T-helper 2 cell treated with Interferon-gamma antibody and Interleukin-4, amounts not matched to agents 100 ng/mL and 5 ng/mL, for 36 hours (primary cell): ENCODE data around the gene NAT8L. TPM values are rescaled to one million over a fixed set of nuclear protein-coding genes. Genes with fewer than 3 reads are reported as not detected.
"Not testable (repeated sequence)": the region's sequence is repeated elsewhere in the genome, so short reads cannot be mapped to it uniquely, and the experiment has no call there.

Experiments used
- intact Hi-C: fragments of 100-400 bp; cut with micrococcal nuclease; formaldehyde crosslinking; loops from one replicate; pipeline ENCODE4 v1.15.1; 2023
- total RNA-seq: library from RNA; stranded (reverse); gene quantifications from 2 replicates; pipeline ENCODE4 v1.2.3, GENCODE V29; 2022

NAT8L gene
- 1.8 and 2.0 TPM in 2 replicates for total RNA-seq

DNA sequence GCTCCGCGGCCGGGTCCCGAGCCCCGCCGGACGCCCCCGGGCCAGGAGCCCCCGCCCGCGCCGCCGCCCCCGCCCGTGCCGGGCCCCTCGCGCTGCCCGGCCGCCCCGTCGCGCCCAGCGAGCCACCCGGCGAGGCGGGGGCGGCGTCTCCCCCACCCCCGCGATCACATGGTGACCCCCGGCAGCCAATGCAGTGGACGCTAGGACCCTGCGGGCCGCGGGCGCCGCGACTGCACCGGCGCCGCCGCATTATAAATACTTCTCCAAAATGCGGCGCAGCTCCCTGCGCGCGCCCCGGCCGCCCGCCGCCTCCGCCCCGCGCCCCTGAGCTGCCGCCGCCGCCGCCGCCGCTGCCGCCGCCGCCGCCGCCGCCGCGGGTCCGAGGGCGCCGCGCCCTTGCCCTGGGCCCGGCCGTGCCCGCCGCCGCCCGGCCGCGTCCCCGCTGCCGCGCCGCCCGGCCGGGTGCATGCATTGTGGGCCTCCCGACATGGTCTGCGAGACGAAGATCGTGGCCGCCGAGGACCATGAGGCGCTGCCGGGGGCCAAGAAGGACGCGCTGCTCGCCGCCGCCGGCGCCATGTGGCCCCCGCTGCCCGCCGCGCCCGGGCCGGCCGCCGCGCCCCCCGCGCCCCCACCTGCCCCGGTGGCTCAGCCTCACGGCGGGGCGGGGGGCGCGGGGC, at the start of gene NAT8L:
TSS of gene NAT8L (plus strand) at position 282 of the 680 bp plus-strand sequence. CDS start at position 467, 185 bp downstream.
- intact Hi-C loops: no loop called here

GRCh38 chr4:2009651-2010233, 49.4 kb upstream of the NAT8L start:
- intact Hi-C loops: loop anchor here (1.0 to 10.0 kb wide), 6 partner anchors 32 to 253 kb away; partner anchors contain the start of genes HAUS3, LETM1, MXD4 and POLN

GRCh38 chr4:2011583-2011982, 47.5 kb upstream of the NAT8L start:
- intact Hi-C loops: no loop called here

DNA sequence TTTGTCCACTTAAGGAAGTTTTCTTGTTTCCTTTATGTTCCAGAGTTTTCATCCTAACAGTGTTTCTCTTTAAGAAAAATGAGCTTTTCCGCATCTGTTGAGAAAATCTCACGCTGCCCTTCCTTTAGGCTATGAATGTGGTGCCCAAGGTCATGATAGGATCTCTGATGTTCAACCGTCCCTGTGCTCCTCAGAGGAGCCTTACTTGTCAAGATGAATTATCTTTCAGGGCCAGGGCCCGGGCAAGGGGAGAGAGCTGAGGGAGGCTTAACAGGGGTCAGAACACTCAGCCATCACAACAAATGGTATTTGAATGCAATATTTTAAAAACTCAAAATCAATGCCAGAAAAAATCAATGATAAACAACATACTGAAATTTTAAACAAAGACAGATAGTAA, 44.1 kb upstream of the NAT8L start:
- intact Hi-C loops: no loop called here

DNA sequence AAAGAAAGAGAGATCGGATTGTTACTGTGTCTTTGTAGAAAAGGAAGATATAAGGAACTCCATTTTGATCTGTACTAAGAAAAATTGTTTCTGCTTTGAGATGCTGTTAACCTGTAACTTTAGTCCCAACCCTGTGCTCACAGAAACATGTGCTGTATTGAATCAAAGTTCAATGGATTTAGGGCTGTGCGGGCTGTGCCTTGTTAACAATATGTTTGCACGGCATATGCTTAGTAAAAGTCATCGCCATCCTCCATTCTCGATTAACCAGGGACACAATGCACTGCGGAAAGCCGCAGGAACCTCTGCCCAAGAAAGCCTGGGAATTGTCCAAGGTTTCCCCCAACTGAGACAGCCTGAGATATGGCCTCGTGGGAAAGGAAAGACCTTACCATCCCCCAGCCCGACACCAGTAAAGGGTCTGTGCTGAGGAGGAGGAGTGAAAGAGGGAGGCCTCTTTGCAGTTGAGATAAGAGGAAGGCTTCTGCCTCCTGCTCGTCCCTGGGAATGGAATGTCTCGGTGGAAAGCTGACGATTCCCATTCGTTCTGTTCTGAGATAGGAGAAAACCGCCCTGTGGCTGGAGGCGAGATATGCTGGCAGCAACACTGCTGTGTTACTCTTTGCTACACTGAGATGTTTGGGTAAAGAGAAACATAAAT, 37.6 kb upstream of the NAT8L start:
- intact Hi-C loops: not testable (repeated sequence)

- intact Hi-C loops: no loop called here
Measured at GRCh38 chr4:2024683-2025082, 34.4 kb upstream of the NAT8L start.

GRCh38 chr4:2025817-2026216, 33.3 kb upstream of the NAT8L start:
- intact Hi-C loops: no loop called here

- intact Hi-C loops: not testable (repeated sequence)
Measured at GRCh38 chr4:2027120-2027519, 32.0 kb upstream of the NAT8L start.

DNA sequence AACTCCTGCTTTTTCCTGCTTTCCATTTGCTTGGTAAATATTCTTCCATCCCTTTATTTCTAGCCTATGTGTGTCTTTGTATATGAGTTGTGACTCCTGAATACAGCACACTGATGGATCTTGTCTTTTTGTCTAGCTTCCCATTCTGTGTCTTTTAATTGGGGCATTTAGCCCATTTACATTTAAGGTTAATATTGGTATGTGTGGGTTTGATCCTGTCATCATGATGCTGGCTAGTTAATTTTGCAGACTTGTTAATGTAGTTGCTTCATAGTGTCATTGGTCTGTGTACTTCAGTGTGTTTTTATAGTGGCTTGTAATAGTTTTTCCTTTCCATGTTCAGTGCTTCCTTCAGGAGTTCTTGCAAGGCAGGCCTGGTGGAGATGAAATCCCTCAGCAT, 28.0 kb upstream of the NAT8L start:
- intact Hi-C loops: not testable (repeated sequence)

DNA sequence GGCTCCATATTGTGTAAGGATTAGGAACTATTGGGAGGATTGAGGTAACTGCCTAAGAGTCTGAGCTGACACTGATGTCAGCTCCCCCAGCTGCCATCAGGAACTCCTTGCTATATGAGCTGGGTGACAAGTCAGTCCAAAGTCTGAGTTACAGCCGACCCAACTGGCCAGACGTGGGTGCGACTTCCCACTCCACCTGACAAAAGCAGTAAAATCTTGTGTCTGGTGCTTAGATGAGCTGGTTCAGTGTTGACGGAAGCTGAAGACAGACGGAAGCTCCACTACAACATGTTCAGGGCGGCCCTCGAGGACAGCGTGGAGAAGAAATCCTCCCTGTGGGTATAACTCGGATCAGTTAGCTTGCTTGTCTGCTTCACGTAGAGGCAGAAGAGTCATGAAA, 22.8 kb upstream of the NAT8L start:
- intact Hi-C loops: no loop called here

GRCh38 chr4:2036866-2037265, 22.3 kb upstream of the NAT8L start:
- intact Hi-C loops: no loop called here

GRCh38 chr4:2040391-2041238, 18.5 kb upstream of the NAT8L start:
- intact Hi-C loops: loop anchor here (1.0 to 10.0 kb wide), 2 partner anchors 31 to 134 kb away; no protein-coding TSS in a partner anchor

GRCh38 chr4:2041239-2042130, 17.6 kb upstream of the NAT8L start:
- intact Hi-C loops: loop anchor here (1.0 to 10.0 kb wide), 2 partner anchors 32 to 133 kb away; no protein-coding TSS in a partner anchor

DNA sequence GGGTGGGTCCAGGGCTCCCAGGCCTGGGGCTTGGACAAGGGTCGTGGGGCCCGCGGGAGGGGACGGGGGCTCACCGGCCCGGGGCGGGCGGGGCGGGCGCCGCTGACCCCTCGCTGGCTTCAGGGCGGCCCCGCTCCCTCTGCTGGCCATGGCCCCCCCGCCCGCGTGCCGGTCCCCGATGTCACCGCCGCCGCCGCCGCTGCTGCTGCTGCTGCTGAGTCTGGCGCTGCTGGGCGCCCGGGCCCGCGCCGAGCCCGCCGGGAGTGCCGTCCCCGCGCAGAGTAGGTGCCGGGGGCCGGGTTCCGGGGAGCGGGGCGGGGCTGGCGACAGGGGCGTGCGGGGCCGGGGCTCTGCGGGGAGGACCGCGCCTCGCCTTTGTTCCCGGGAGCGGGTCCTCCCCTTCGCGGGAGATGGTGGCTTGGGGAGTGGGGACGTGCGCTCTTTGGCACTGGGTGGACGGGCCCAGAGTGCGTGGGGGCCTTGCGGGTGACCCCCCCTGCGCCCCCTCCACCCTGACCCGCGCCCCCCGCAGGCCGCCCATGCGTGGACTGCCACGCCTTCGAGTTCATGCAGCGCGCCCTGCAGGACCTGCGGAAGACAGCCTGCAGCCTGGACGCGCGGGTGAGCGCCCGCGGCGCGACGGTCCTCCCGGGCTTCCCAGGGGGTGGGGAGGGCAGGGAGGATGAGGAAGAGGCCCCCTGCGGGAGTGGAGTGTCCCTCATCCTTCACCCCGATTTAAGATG, 16.8 kb upstream of the NAT8L start:
- intact Hi-C loops: loop anchor here (10.0 kb wide), 1 partner anchor 132 kb away; no protein-coding TSS in a partner anchor

DNA sequence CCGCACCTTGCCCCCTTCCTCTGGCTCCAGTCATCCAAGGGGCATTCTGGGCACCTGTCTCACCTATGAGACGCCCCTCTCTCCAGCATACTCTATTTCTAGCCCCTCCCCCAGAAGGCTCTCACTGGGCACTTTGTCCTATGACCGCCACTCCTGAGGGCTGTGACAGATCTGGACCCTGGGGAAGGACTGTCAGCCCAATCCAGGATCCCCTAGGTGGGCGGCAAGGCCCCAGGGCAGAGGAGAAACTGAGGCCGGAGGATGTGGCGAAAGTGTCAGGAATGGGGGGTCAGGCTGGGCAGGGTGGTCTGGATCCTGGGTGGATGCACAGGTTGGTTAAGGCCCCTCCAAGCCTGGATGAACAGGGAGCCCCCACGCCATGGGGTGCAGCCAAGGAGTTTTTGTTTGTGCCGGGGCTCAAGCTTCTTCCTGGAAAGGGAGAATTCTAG, 16.2 kb upstream of the NAT8L start:
- intact Hi-C loops: loop anchor here (10.0 kb wide), 1 partner anchor 132 kb away; no protein-coding TSS in a partner anchor

GRCh38 chr4:2043396-2044118, 15.6 kb upstream of the NAT8L start:
- intact Hi-C loops: loop anchor here (10.0 kb wide), 1 partner anchor 131 kb away; no protein-coding TSS in a partner anchor

DNA sequence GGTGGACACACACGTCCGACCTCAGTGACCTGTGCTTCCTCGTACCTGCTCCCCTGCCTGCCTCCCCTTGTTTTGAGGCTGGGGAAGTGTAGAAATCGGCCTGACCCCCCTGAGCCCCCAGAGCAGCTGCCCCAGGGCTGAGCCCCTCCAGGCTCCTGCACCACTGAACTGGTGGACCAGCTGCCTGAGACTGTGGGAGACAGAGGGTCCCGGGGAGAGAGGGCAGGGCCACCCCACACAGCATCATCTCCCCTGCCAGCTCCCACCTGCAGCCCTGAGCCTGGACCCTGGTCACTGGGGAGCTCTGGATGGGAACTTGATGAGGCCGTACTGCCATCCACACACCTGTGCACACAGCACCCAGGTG, 15.0 kb upstream of the NAT8L start:
- intact Hi-C loops: loop anchor here (10.0 kb wide), 1 partner anchor 131 kb away; no protein-coding TSS in a partner anchor
